ENCODE data around the gene PTGIS. TPM values are rescaled to one million over a fixed set of nuclear protein-coding genes. Genes with fewer than 3 reads are reported as not detected.
A peak's percentile ranks its signal among the peaks of the same experiment; 100 is the strongest.

Gene PTGIS
- total and polyA plus RNA-seq, 2 of the 4 experiments (the other 2 are of a cell fraction) = 1.6 to 2.6 TPM

- POLR2A ChIA-PET (ENCODE audit: unreplicated experiment) = no interaction called here
- peak overlapping the region in 1 of 2 experiments; percentile 19; a peak in 1 of 4 replicates for H4K8ac ChIP-seq (ENCODE audit: low read depth in 2 of 2, low read length in 2 of 2)
- no peak overlapping the region for H3K4ac ChIP-seq (ENCODE audit: low read depth, low read length)
- no peaks in the 10 kb centered on the region for H3K79me1 ChIP-seq (ENCODE audit: low read depth in 1 of 2, low read length in 2 of 2)
- dilution Hi-C loops (cut with HindIII; ENCODE audit: low sequenced_read_pairs, unreplicated experiment) = no loop called here
- H3K27me3 ChIP-seq (ENCODE audit: control insufficient read depth, insufficient read depth, low read length) = no peaks in the 10 kb centered on the region
- no peak for DNase-seq
- intact Hi-C loops (cut with micrococcal nuclease) = no loop called here
- no peak overlapping the region for H3K4me2 ChIP-seq (ENCODE audit: low read depth, low read length)
- CTCF ChIA-PET = interaction anchor here (0.7 to 0.8 kb wide), 3 partner anchors 11 to 254 kb away, joined by 3 to 11 read pairs (median 4); no protein-coding TSS in a partner anchor
- ATAC-seq (ENCODE audit: low read depth) = no peak
- H3K14ac ChIP-seq (replicated peaks; ENCODE audit: low read depth, low read length) = no peak overlapping the region
- H3K23ac ChIP-seq (ENCODE audit: low read depth, low read length) = no peak overlapping the region
- no peak overlapping the region; the same call in 2 of the 3 replicates for H2BK15ac ChIP-seq (ENCODE audit: low read depth, low read length)
- H3K9ac ChIP-seq (ENCODE audit: low read depth, low read length) = no peak overlapping the region
- H2AFZ ChIP-seq (replicated peaks; ENCODE audit: low read length, poor library complexity) = no peak overlapping the region
- H3K9me3 ChIP-seq (ENCODE audit: control insufficient read depth, insufficient read depth, low read length) = peaks cover 11% of the 10 kb centered on the region
- BruUV-seq (replicated peaks) = no TSS peak
- peak overlapping the region; percentile 80; the same call in 1 of the 2 replicates for H4K5ac ChIP-seq (ENCODE audit: low read depth, low read length)
- H3K4me3 ChIP-seq (ENCODE audit: insufficient read depth, low read depth, low read length) = no peak overlapping the region
- H3K18ac ChIP-seq (ENCODE audit: low read depth, low read length) = peak overlapping the region; percentile 10
- peaks cover 6% of the 10 kb centered on the region; the same call in 1 of the 2 replicates for H3K9me1 ChIP-seq (ENCODE audit: insufficient read depth, low read length)
- H2BK120ac ChIP-seq (ENCODE audit: low read depth, low read length) = peak overlapping the region; percentile 29; the same call in 1 of the 2 replicates
- no peaks in the 10 kb centered on the region for H4K20me1 ChIP-seq (ENCODE audit: insufficient read depth, low read length)
- no CpG with 5 or more reads among the region's 9 CpGs for WGBS, 2 experiments (ENCODE audit: extremely low coverage in 2 of 2, insufficient read length in 1 of 2)
- no peaks in the 10 kb centered on the region for H3K36me3 ChIP-seq (ENCODE audit: control insufficient read depth, insufficient read depth, low read length)
- H3K56ac ChIP-seq (ENCODE audit: extremely low read depth, insufficient read depth, low read length) = no peak overlapping the region
- H2BK5ac ChIP-seq (ENCODE audit: low read depth, low read length, poor library complexity, severe bottlenecking) = peak overlapping the region; percentile 14
- H2BK20ac ChIP-seq (ENCODE audit: low read depth, low read length) = no peak overlapping the region; the same call in 1 of the 2 replicates
- H3K4me1 ChIP-seq (ENCODE audit: control insufficient read depth, insufficient read depth, low read length) = peaks cover 38% of the 10 kb centered on the region
- peak overlapping the region; percentile 91 for H4K91ac ChIP-seq (ENCODE audit: insufficient read depth, low read depth, low read length)
- peak overlapping the region; percentile 21; the same call in 1 of the 2 replicates for H3K27ac ChIP-seq (ENCODE audit: insufficient read depth, low read length)
- no peak overlapping the region for H2AK9ac ChIP-seq (replicated peaks; ENCODE audit: low read depth, low read length, poor library complexity)
- no peak for TF ChIP-seq BHLHE40 (IDR thresholded peaks at IDR 0.05; ENCODE audit: low read depth, low read length)
- no peak for TF ChIP-seq USF2 (IDR thresholded peaks at IDR 0.05; ENCODE audit: low read depth, low read length)
- TF ChIP-seq ELK1 (IDR thresholded peaks at IDR 0.05; ENCODE audit: borderline replicate concordance, low read depth, low read length) = no peak
- no peak for TF ChIP-seq MXI1 (IDR thresholded peaks at IDR 0.05; ENCODE audit: borderline replicate concordance, low read depth, low read length)
- TF ChIP-seq CEBPB (IDR thresholded peaks at IDR 0.05; ENCODE audit: low read depth, low read length) = no peak
- TF ChIP-seq RAD21 (IDR thresholded peaks at IDR 0.05; ENCODE audit: low read length) = no peak
- no peak for TF ChIP-seq NFE2L2 (IDR thresholded peaks at IDR 0.05; ENCODE audit: low read depth, low read length)
- TF ChIP-seq FOS (IDR thresholded peaks at IDR 0.05; ENCODE audit: low read depth, low read length) = no peak
- no peak for TF ChIP-seq CTCF (conservative IDR thresholded peaks at IDR 0.05; ENCODE audit: low read depth, low read length)
- no peak for TF ChIP-seq POLR2A (IDR thresholded peaks at IDR 0.05; ENCODE audit: low read depth, low read length)
- TF ChIP-seq CHD1 (IDR thresholded peaks at IDR 0.05; ENCODE audit: low read depth, low read length) = no peak
- no peak for TF ChIP-seq MAFK (IDR thresholded peaks at IDR 0.05; ENCODE audit: low read depth, low read length)
- no peak for TF ChIP-seq SMC3 (IDR thresholded peaks at IDR 0.05; ENCODE audit: low read depth, low read length)
- no peak for TF ChIP-seq RCOR1 (IDR thresholded peaks at IDR 0.05; ENCODE audit: insufficient replicate concordance, low read length)
- no peak overlapping the region; the same call in 1 of the 2 replicates for H2AK5ac ChIP-seq (ENCODE audit: low read depth, low read length)
- in situ Hi-C loops (cut with MboI; ENCODE audit: low sequenced_read_pairs) = no loop called here
Measured at GRCh38 chr20:49585585-49586245, 17.8 kb upstream of the PTGIS start.
